Measurements from ENCODE around the gene FAM187B. TPM values are rescaled to one million over a fixed set of nuclear protein-coding genes. Genes with fewer than 3 reads are reported as not detected.

The FAM187B gene
- total and polyA plus RNA-seq, 2 donors (not counting 1 experiment from before 2014, with no cell fraction given) = 0.25 TPM; not detected in 1

DNA sequence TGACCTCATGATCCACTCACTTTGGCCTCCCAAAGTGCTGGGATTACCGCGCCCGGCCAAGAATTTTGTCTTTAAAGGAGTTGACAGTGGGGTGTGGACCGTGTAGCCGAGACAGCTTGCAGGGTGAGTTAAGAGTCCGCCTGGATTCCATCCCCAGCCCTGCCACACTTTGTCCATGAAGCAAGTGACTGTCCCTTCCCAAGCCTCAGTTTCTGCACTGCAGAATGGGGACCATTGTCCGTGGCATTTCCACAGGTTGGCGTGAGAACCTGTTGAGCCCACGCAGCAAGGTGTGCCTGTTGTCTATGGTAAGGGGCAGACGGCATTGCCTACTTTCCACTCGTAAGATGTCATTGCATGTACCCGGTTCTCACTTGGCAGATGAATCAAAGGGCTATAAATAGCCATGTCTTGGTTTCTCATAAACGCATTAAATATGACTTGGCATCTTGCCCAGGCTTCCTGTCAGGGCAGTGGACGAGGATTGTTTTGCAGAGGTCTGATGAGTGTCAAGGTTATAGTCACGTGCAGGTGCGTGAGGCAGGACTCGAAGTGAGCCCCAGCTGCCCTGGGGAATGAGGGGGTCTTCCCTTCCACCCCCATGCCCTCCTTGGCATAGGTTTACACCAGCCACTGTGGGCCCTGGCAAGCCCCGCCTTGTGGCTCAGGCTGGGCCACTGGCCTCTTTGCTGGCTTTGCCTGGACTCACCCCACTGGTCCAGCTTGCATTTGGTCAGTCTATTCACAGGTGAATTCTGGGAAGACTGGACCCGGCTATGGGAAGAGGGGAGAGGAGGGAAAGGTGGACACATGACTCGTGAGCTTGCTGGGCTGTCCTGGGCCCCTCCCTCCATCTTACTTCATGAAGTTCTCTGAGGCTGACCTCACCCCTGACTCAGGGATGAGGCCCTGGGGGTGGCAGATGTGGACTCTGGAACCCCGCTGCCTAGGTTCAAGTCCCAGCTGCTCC lies 14.6 kb downstream of the FAM187B start:
- CTCF ChIA-PET = interaction anchor here (0.6 to 4.2 kb wide), 8 partner anchors 11 to 78 kb away, joined by 3 to 25 read pairs (median 4); partner anchors contain the start of genes FXYD5 and FXYD7

More for the DNA sequence above, 14.6 kb downstream of the FAM187B start:
- H4K20me1 ChIP-seq (ENCODE audit: control insufficient read depth, insufficient read depth, low read length, poor library complexity, severe bottlenecking) = no peaks in the 10 kb centered on the region
- H3K9me3 Mint-ChIP-seq (ENCODE audit: insufficient read depth) = peaks cover 2% of the 10 kb centered on the region
- H3K4me1 Mint-ChIP-seq = peaks cover 70% of the 10 kb centered on the region
- peaks cover 78 to 81% of the 10 kb centered on the region in 2 donors for H3K4me1 ChIP-seq (ENCODE audit: control insufficient read depth in 2 of 2, insufficient read depth in 2 of 2, low read length in 2 of 2)
- TF ChIP-seq, protein P1, sequence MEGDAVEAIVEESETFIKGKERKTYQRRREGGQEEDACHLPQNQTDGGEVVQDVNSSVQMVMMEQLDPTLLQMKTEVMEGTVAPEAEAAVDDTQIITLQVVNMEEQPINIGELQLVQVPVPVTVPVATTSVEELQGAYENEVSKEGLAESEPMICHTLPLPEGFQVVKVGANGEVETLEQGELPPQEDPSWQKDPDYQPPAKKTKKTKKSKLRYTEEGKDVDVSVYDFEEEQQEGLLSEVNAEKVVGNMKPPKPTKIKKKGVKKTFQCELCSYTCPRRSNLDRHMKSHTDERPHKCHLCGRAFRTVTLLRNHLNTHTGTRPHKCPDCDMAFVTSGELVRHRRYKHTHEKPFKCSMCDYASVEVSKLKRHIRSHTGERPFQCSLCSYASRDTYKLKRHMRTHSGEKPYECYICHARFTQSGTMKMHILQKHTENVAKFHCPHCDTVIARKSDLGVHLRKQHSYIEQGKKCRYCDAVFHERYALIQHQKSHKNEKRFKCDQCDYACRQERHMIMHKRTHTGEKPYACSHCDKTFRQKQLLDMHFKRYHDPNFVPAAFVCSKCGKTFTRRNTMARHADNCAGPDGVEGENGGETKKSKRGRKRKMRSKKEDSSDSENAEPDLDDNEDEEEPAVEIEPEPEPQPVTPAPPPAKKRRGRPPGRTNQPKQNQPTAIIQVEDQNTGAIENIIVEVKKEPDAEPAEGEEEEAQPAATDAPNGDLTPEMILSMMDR (IDR thresholded peaks at IDR 0.05) = no peak
- no peak for TF ChIP-seq EZH2 (IDR thresholded peaks at IDR 0.05; ENCODE audit: borderline replicate concordance, insufficient read depth, low read depth, low read length, poor library complexity, severe bottlenecking)
- H3K4me2 ChIP-seq (replicated peaks; ENCODE audit: low read depth, low read length, poor library complexity, severe bottlenecking) = peak overlapping the region; percentile 58
- H3K36me3 ChIP-seq (replicated peaks in 1 of 2; ENCODE audit: control extremely low read depth in 1 of 2, control insufficient read depth in 1 of 2, extremely low read depth in 1 of 2, insufficient read depth in 2 of 2, low read length in 1 of 2) = no peaks in the 10 kb centered on the region
- H3K9me3 ChIP-seq (ENCODE audit: control extremely low read depth in 1 of 3, control insufficient read depth in 2 of 3, insufficient read depth in 1 of 3, low read length in 2 of 3) = peaks cover 0 to 4% (median 0%) of the 10 kb centered on the region in 3 donors
- H3K9ac ChIP-seq (ENCODE audit: low read length) = peak overlapping the region; percentile 24
- peak; percentile 95 for DNase-seq
- peak overlapping the region; percentile 93 to 99 for H3K27ac ChIP-seq (ENCODE audit: low read length in 2 of 2)
- H3K4me3 Mint-ChIP-seq = peak overlapping the region; percentile 81
- H3K27me3 ChIP-seq (replicated peaks in 1 of 4; ENCODE audit: control extremely low read depth in 1 of 4, control insufficient read depth in 3 of 4, insufficient read depth in 4 of 4, low read length in 3 of 4) = no peaks in the 10 kb centered on the region
- WGBS (ENCODE audit: insufficient coverage) = 10% methylated on average over 12 of the region's 21 CpGs
- H2AFZ ChIP-seq (ENCODE audit: insufficient read depth, low read depth, low read length, poor library complexity, severe bottlenecking) = no peak overlapping the region
- peak overlapping the region in 3 of 5 experiments; percentile 4 to 28 (median 25) for H3K4me3 ChIP-seq (ENCODE audit: control extremely low read depth in 1 of 5, extremely low read depth in 1 of 5, insufficient read depth in 1 of 5, low read depth in 2 of 5, low read length in 4 of 5)
- H3K27me3 Mint-ChIP-seq = no peaks in the 10 kb centered on the region
- H3K27ac Mint-ChIP-seq = peak overlapping the region; percentile 98
- intact Hi-C loops (cut with micrococcal nuclease) = loop anchor here (1.0 to 5.0 kb wide), 7 partner anchors 8 to 133 kb away; partner anchors contain the start of genes FFAR1, FXYD5 and USF2
- ATAC-seq (ENCODE audit: low read depth) = peak; percentile 65
- H3K79me2 ChIP-seq (ENCODE audit: control insufficient read depth, insufficient read depth, low read length) = no peaks in the 10 kb centered on the region
- POLR2A ChIA-PET = interaction anchor here (0.6 to 2.5 kb wide), 10 partner anchors 9 to 429 kb away, joined by 3 to 8 read pairs (median 4); partner anchors contain the start of genes FXYD5 and FXYD7

All from B cell (primary cell).